Measurements from ENCODE around the gene DCTN2. TPM values are rescaled to one million over a fixed set of nuclear protein-coding genes. Genes with fewer than 3 reads are reported as not detected.
"Not testable (repeated sequence)": the region's sequence is repeated elsewhere in the genome, so short reads cannot be mapped to it uniquely, and the experiment has no call there.

DCTN2 gene
- total RNA-seq, 1 donor from 2014 or later = 107 TPM

DNA sequence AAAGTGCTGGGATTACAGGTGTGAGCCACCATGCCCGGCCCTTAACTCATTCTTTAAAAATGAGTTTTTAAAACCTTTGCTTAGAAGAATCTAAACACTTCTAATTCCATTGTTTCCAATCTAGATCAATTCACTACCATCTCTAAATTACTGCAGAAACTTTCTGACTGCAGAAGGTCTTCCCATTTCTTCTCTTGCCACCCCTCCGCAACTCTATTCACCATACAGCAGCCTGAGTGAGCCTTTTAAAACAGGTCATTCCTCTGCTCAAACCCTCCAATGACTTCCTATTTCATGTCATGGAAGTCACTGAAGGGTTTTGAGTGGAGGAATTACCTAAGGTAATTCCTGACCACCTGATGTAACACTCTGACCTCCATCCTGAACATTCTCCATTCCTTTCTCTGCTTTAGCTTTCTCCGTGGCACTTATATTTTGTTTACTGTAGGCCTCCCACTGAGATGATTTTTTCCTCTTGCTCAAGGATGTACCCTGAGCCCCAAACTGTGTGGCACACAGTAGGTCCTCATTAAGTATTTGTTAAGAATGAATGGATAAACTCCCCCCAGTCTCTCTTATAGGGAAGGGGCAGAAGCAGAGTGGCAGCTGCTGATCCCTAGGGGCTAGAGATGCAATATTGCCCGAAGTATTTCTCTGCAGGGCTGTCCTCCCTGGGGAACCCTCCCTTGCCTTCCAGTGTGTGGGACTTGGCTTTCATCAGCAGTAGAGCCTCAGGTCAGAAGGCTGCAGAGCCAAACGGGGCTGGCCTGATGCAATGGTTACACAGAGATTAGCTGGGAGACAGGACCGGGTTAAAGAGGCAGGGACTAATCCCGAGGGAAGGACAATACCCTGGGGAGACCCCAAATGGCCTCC is 27.8 kb downstream of the DCTN2 start:
- Mint-ChIP-seq H3K27me3 (ENCODE audit: low read depth, unreplicated experiment) (no peaks in the 10 kb centered on the region), H3K4me1 (ENCODE audit: low read depth, unreplicated experiment) (peaks cover 48% of the 10 kb centered on the region)
- H3K79me2 ChIP-seq (ENCODE audit: insufficient read depth, low read length) = peaks cover 49% of the 10 kb centered on the region

DNA sequence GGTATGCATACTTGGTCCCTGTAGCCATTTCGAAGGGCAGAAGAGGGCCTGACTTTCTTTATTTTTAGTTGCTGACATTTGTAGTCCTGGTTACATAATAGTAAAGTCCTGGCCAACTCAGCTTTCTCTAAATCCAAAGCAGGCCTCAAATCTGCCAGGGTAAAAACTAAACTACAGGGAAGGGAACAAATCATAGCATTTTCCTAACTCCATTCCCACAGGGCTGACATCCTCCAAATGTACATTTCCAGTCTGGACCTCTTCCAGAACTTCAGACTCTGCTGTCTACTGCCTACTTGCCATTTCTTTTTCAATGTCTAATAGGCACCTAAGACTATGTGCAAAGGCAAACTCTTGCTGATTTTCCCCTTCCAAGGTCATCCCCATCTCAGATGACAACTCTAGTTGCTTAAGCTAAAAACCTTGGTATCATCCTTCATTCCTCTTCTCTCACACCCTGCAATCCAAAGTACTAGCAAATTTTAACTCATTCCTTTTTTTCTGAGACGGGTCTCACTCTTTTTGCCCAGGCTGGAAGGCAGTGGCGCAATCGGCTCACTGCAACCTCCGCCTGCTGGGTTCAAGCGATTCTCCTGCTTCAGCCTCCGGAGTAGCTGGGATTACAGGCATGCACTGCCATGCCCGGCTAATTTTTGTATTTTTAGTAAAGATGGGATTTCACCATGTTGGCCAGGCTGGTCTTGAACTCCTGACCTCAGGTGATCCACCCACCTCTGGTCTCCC is 28.6 kb downstream of the DCTN2 start:
- Mint-ChIP-seq H3K27me3 (ENCODE audit: low read depth, unreplicated experiment) (no peaks in the 10 kb centered on the region), H3K4me3 (ENCODE audit: unreplicated experiment) (peak overlapping the region; percentile 91), H3K9me3 (ENCODE audit: unreplicated experiment) (no peaks in the 10 kb centered on the region), H3K4me1 (ENCODE audit: low read depth, unreplicated experiment) (peaks cover 41% of the 10 kb centered on the region), H3K36me3 (ENCODE audit: low read depth, unreplicated experiment) (peaks cover 36% of the 10 kb centered on the region), H3K27ac (ENCODE audit: unreplicated experiment) (peak overlapping the region; percentile 99)
- peaks cover 41% of the 10 kb centered on the region for H3K79me2 ChIP-seq (ENCODE audit: insufficient read depth, low read length)
- no peaks in the 10 kb centered on the region for H3K9me3 ChIP-seq (ENCODE audit: insufficient read depth, low read depth, low read length)
- peak overlapping the region; percentile 97 for H3K4me3 ChIP-seq (ENCODE audit: insufficient read depth, low read depth, low read length)
- H3K9ac ChIP-seq (ENCODE audit: low read length) = peak overlapping the region; percentile 99
- H4K20me1 ChIP-seq (ENCODE audit: insufficient read depth, low read length) = peaks cover 65% of the 10 kb centered on the region
- TF ChIP-seq, protein P1, sequence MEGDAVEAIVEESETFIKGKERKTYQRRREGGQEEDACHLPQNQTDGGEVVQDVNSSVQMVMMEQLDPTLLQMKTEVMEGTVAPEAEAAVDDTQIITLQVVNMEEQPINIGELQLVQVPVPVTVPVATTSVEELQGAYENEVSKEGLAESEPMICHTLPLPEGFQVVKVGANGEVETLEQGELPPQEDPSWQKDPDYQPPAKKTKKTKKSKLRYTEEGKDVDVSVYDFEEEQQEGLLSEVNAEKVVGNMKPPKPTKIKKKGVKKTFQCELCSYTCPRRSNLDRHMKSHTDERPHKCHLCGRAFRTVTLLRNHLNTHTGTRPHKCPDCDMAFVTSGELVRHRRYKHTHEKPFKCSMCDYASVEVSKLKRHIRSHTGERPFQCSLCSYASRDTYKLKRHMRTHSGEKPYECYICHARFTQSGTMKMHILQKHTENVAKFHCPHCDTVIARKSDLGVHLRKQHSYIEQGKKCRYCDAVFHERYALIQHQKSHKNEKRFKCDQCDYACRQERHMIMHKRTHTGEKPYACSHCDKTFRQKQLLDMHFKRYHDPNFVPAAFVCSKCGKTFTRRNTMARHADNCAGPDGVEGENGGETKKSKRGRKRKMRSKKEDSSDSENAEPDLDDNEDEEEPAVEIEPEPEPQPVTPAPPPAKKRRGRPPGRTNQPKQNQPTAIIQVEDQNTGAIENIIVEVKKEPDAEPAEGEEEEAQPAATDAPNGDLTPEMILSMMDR (IDR thresholded peaks at IDR 0.05; ENCODE audit: insufficient read depth, low read depth, low read length) = no peak
- TF ChIP-seq EZH2 (IDR thresholded peaks at IDR 0.05; ENCODE audit: insufficient read depth, low read length) = no peak
- no peak for DNase-seq (ENCODE audit: low read depth)
- no peak for FAIRE-seq
- no peaks in the 10 kb centered on the region for H3K27me3 ChIP-seq (ENCODE audit: insufficient read depth, low read length)
- peaks cover 39% of the 10 kb centered on the region for H3K36me3 ChIP-seq (ENCODE audit: insufficient read depth, low read length)
- no peak overlapping the region for H3K27ac ChIP-seq (ENCODE audit: low read depth, low read length)
- peaks cover 40% of the 10 kb centered on the region for H3K4me1 ChIP-seq (ENCODE audit: insufficient read depth, low read length)
- H3K4me2 ChIP-seq (ENCODE audit: low read length) = peak overlapping the region; percentile 94
- no peak overlapping the region for H2AFZ ChIP-seq (ENCODE audit: low read depth, low read length)

More for the DNA sequence above, 27.8 kb downstream of the DCTN2 start:
- Mint-ChIP-seq H3K4me3 (ENCODE audit: unreplicated experiment) (peak overlapping the region; percentile 91), H3K36me3 (ENCODE audit: low read depth, unreplicated experiment) (peaks cover 32% of the 10 kb centered on the region), H3K9me3 (ENCODE audit: unreplicated experiment) (no peaks in the 10 kb centered on the region), H3K27ac (ENCODE audit: unreplicated experiment) (peak overlapping the region; percentile 99)
- no peak for DNase-seq (ENCODE audit: low read depth)
- H3K36me3 ChIP-seq (ENCODE audit: insufficient read depth, low read length) = peaks cover 39% of the 10 kb centered on the region
- H3K9me3 ChIP-seq (ENCODE audit: insufficient read depth, low read depth, low read length) = no peaks in the 10 kb centered on the region
- H3K27ac ChIP-seq (ENCODE audit: low read depth, low read length) = peak overlapping the region; percentile 98
- H3K4me2 ChIP-seq (ENCODE audit: low read length) = peak overlapping the region; percentile 94
- peaks cover 48% of the 10 kb centered on the region for H3K4me1 ChIP-seq (ENCODE audit: insufficient read depth, low read length)
- peaks cover 69% of the 10 kb centered on the region for H4K20me1 ChIP-seq (ENCODE audit: insufficient read depth, low read length)
- H2AFZ ChIP-seq (ENCODE audit: low read depth, low read length) = no peak overlapping the region
- no peaks in the 10 kb centered on the region for H3K27me3 ChIP-seq (ENCODE audit: insufficient read depth, low read length)
- no peak for FAIRE-seq
- peak overlapping the region; percentile 99 for H3K9ac ChIP-seq (ENCODE audit: low read length)
- H3K4me3 ChIP-seq (ENCODE audit: insufficient read depth, low read depth, low read length) = peak overlapping the region; percentile 97
- TF ChIP-seq, protein P1 (IDR thresholded peaks at IDR 0.05; ENCODE audit: insufficient read depth, low read depth, low read length) = no peak
- TF ChIP-seq EZH2 (IDR thresholded peaks at IDR 0.05; ENCODE audit: insufficient read depth, low read length) = no peak

DNA sequence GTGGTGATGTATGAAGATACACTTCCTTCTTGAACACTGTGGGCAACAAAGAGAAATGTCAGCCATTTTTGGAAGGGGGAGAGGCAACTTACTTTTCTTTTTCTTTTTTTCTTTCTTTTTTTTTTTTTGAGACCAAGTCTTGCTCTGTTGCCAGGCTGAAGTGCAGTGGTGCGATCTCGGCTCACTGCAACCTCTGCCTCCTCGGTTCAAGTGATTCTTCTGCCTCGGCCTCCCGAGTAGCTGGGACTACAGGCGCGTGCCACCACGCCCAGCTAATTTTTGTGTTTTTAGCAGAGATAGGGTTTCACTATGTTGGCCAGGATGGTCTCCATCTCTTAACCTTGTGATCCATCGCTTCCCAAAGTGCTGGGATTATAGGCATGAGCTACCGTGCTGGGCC is 29.3 kb downstream of the DCTN2 start:
- Histone ChIP-seq H3K4me3 (ENCODE audit: insufficient read depth, low read depth, low read length) (peak overlapping the region; percentile 97), H4K20me1 (ENCODE audit: insufficient read depth, low read length) (peaks cover 68% of the 10 kb centered on the region)

More for the DNA sequence above, 29.3 kb downstream of the DCTN2 start:
- peaks cover 45% of the 10 kb centered on the region for H3K36me3 ChIP-seq (ENCODE audit: insufficient read depth, low read length)
- not testable (repeated sequence) for H3K9me3 ChIP-seq (ENCODE audit: insufficient read depth, low read depth, low read length); H3K9me3 Mint-ChIP-seq (ENCODE audit: unreplicated experiment); FAIRE-seq; H3K27ac ChIP-seq (ENCODE audit: low read depth, low read length); H2AFZ ChIP-seq (ENCODE audit: low read depth, low read length); DNase-seq (ENCODE audit: low read depth); H3K27me3 ChIP-seq (ENCODE audit: insufficient read depth, low read length); H3K27me3 Mint-ChIP-seq (ENCODE audit: low read depth, unreplicated experiment)
- H3K79me2 ChIP-seq (ENCODE audit: insufficient read depth, low read length) = peaks cover 38% of the 10 kb centered on the region
- peak overlapping the region; percentile 94 for H3K4me2 ChIP-seq (ENCODE audit: low read length)
- H3K4me1 ChIP-seq (ENCODE audit: insufficient read depth, low read length) = peaks cover 37% of the 10 kb centered on the region
- Mint-ChIP-seq H3K36me3 (ENCODE audit: low read depth, unreplicated experiment) (peaks cover 42% of the 10 kb centered on the region), H3K27ac (ENCODE audit: unreplicated experiment) (peak overlapping the region; percentile 54), H3K4me1 (ENCODE audit: low read depth, unreplicated experiment) (peaks cover 41% of the 10 kb centered on the region), H3K4me3 (ENCODE audit: unreplicated experiment) (peak overlapping the region; percentile 91)
- H3K9ac ChIP-seq (ENCODE audit: low read length) = peak overlapping the region; percentile 99

Data from astrocyte (in vitro differentiated cells and primary cell).